Adrenal gland (tissue), 12 donors: ENCODE results near the gene ZNF625. TPM values are rescaled to one million over a fixed set of nuclear protein-coding genes. Genes with fewer than 3 reads are reported as not detected.

Experiments
- DNase-seq, 7 donors: peaks; one replicate each; pipeline ENCODE4 v3.0.0-alpha.2; 2019 to 2020
- H3K27ac ChIP-seq, 5 donors: fragments of 200-600 bp; sonication (generic) in 4 of 5; 1 replicate in 3 of 5; 2 replicates in 2 of 5; pipeline versions ENCODE4 v1.5.1 to v1.8.0; 2016 to 2020; ENCODE audit warnings: mild to moderate bottlenecking in 1 of 5
- H3K27me3 ChIP-seq: fragments of 200-600 bp; 2 replicates; pipeline ENCODE4 v1.8.0; 2021
- H3K36me3 ChIP-seq, 2 donors: fragments of 200-600 bp; replicated peaks in 1 of 2; 1 replicate in 1 of 2; 2 replicates in 1 of 2; pipeline versions ENCODE4 v1.5.1 to v1.8.0; 2018 to 2022
- H3K4me1 ChIP-seq, 2 donors: fragments of 200-600 bp; replicated peaks in 1 of 2; 1 replicate in 1 of 2; 2 replicates in 1 of 2; pipeline versions ENCODE4 v1.5.1 to v1.8.0; 2018 to 2021
- H3K4me3 ChIP-seq, 4 donors: fragments of 200-600 bp; sonication (generic) in 3 of 4; one replicate each; pipeline ENCODE4 v1.5.1; 2016 to 2018
- H3K9me3 ChIP-seq, 3 donors: fragments of 200-600 bp; sonication (generic) in 1 of 3; replicated peaks in 1 of 3; 1 replicate in 2 of 3; 2 replicates in 1 of 3; pipeline versions ENCODE4 v1.5.1 to v1.8.0; 2016 to 2021
- CTCF ChIP-seq, 6 experiments: fragments of 450-650 bp in 4 of 6; fragments of 200-600 bp in 2 of 6; sonication (generic) in 1 of 6; IDR thresholded peaks; 1 replicate in 5 of 6; 2 replicates in 1 of 6; pipeline versions ENCODE4 v1.5.1 to v1.8.0; 2016 to 2021; ENCODE audit warnings: antibody characterized with exemption in 6 of 6, mild to moderate bottlenecking in 2 of 6, moderate library complexity in 1 of 6
- POLR2A ChIP-seq, 2 donors: fragments of 450-650 bp; IDR thresholded peaks; one replicate each; pipeline ENCODE4 v1.6.1; 2017; ENCODE audit warnings: antibody characterized with exemption in 2 of 2, mild to moderate bottlenecking in 2 of 2, moderate library complexity in 1 of 2
- WGBS, 4 donors: extraction: QIAGEN DNeasy Blood & Tissue Kit in 2 of 4; methylation state at CpG; one replicate each; pipeline versions ENCODE4 v1.1.5 to v1.1.7; 2013 to 2017; 5-methylcytosine and 5-hydroxymethylcytosine counted together
- intact Hi-C, 2 donors: fragments of 100-400 bp; cut with DNase I; formaldehyde crosslinking; loops; one replicate each; pipeline versions ENCODE4 v1.14.1 to v1.15.0; 2022 to 2023
- polyA plus RNA-seq, 3 donors: library from polyadenylated mRNA; stranded (reverse); fragments of 200-250 nt in 2 of 3; fragments of 350-450 nt in 1 of 3; fragmentation: Illumina TruSeq in 1 of 3; extraction: RNeasy Lipid Tissue Mini Kit (QIAGEN cat#74804) in 1 of 3; gene quantifications; one replicate each; pipeline ENCODE4 v1.2.3, GENCODE V29; 2013 to 2014
- total RNA-seq, 9 donors: library from RNA; depleted of rRNA in 4 of 9; stranded (reverse); fragments of >200 nt in 4 of 9; fragments of 120-200 nt in 1 of 9; fragmentation: NEBNext Ultra II Directional in 1 of 9; extraction: Animal tissue kit (Norgen Biotek cat#: 25700) in 1 of 9; gene quantifications; one replicate each; pipeline versions ENCODE4 v1.1.0 to v1.2.4, GENCODE V29; 2013 to 2023
- donor health status: healthy with polysubstance abuse.
- donor health status: Bipolar disorder and iron deficiency.
- donor health status: DM: yes; HTN: yes; CAD: no.
- donor health status: DM: no; HTN: no; CAD: no.
- donor health status: DM: no; HTN: no; CAD: no.
- donor health status: DM: yes; HTN: yes; CAD: no.

ZNF625 gene
- total and polyA plus RNA-seq, 12 donors: 1.7 to 14.1 (median 8.0) TPM

- Histone ChIP-seq H3K4me3 (no peak overlapping the region), H3K27me3 (no peaks in the 10 kb centered on the region), H3K36me3 (peaks cover 0 to 14% of the 10 kb centered on the region in 2 donors), H3K27ac (no peak overlapping the region), H3K9me3 (peaks cover 0 to 5% (median 0%) of the 10 kb centered on the region in 3 donors), H3K4me1 (peaks cover 10 to 21% of the 10 kb centered on the region in 2 donors)
- intact Hi-C loops: loop anchor here (2.0 to 5.0 kb wide), 3 partner anchors 79 to 254 kb away; partner anchors contain the start of genes ZNF69 (in 1 of the 2) and ZNF844 (in 1 of the 2)
- TF ChIP-seq CTCF (IDR thresholded peaks at IDR 0.05) (peak in 2 of 6 experiments; percentile 2 to 6), POLR2A (IDR thresholded peaks at IDR 0.05) (no peak)
- WGBS, 4 donors: 51 to 61% (median 54%) methylated on average over 10 of the region's 10 CpGs
- no peak for DNase-seq
Observed at GRCh38 chr19:12141405-12141736, 15.2 kb downstream of the ZNF625 start.

- Histone ChIP-seq H3K27ac (peak overlapping the region in 3 of 5 donors; percentile 71 to 90 (median 82)), H3K4me1 (peaks cover 10 to 21% of the 10 kb centered on the region in 2 donors), H3K4me3 (peak overlapping the region in 3 of 4 donors; percentile 22 to 87 (median 74)), H3K36me3 (peaks cover 0 to 10% of the 10 kb centered on the region in 2 donors), H3K9me3 (peaks cover 0 to 5% (median 0%) of the 10 kb centered on the region in 3 donors), H3K27me3 (no peaks in the 10 kb centered on the region)
- WGBS, 4 donors: 5 to 9% (median 6%) methylated on average over 12 to 17 of the region's 17 CpGs
- intact Hi-C loops: loop anchor here (2.0 to 5.0 kb wide), 3 partner anchors 78 to 253 kb away; partner anchors contain the start of genes ZNF69 (in 1 of the 2) and ZNF844 (in 1 of the 2)
- TF ChIP-seq POLR2A (IDR thresholded peaks at IDR 0.05) (no peak), CTCF (IDR thresholded peaks at IDR 0.05) (peak; percentile 87 to 97 (median 94))
- DNase-seq: peak; percentile 87 to 96 (median 89)
Observed at GRCh38 chr19:12140545-12141404, 15.8 kb downstream of the ZNF625 start.

GRCh38 chr19:12139885-12140544, 16.5 kb downstream of the ZNF625 start, which contains the start of gene ZNF20:
TSS of gene ZNF20 (minus strand) at chr19:12140350. CDS start at chr19:12140182, 168 bp downstream.
- Histone ChIP-seq H3K9me3 (no peaks in the 10 kb centered on the region), H3K4me3 (peak within 1 kb of the TSS; percentile 9 to 87 (median 48)), H3K27me3 (no peaks in the 10 kb centered on the region), H3K36me3 (peaks cover 0 to 10% of the 10 kb centered on the region in 2 donors), H3K27ac (peak within 1 kb of the TSS in 4 of 5 donors; percentile 20 to 90 (median 76)), H3K4me1 (peaks cover 10 to 21% of the 10 kb centered on the region in 2 donors)
- peak; percentile 96 to 98 (median 98) for DNase-seq
- TF ChIP-seq POLR2A (IDR thresholded peaks at IDR 0.05) (peak in 1 of 2 donors; percentile 55), CTCF (IDR thresholded peaks at IDR 0.05) (no peak)
- 0 to 1% (median 0%) methylated on average over 4 to 49 of the region's 49 CpGs for WGBS, 4 donors
- intact Hi-C loops: loop anchor here (2.0 to 5.0 kb wide), 4 partner anchors 53 to 253 kb away; partner anchors contain the start of genes ZNF69 (in 1 of the 2) and ZNF844 (in 1 of the 2)
